Measurements from ENCODE around the gene ARL17B.
"Not testable (repeated sequence)": the region's sequence is repeated elsewhere in the genome, so short reads cannot be mapped to it uniquely, and the experiment has no call there.

Gene ARL17B

GRCh38 chr17:46393702-46394101, 32.1 kb upstream of the ARL17B start:
- POLR2A ChIA-PET; DNase-seq; CTCF ChIA-PET; H3K9me3 ChIP-seq (ENCODE audit: control extremely low read depth in 1 of 5, control insufficient read depth in 4 of 5, insufficient read depth in 2 of 5, low read depth in 1 of 5, low read length in 4 of 5); H3K4me1 ChIP-seq (ENCODE audit: control extremely low read depth in 1 of 4, control insufficient read depth in 4 of 4, insufficient read depth in 4 of 4, low read length in 3 of 4); H3K4me3 ChIP-seq (ENCODE audit: control insufficient read depth in 1 of 7, extremely low read depth in 1 of 7, insufficient read depth in 4 of 7, low read depth in 2 of 7, low read length in 6 of 7); H3K36me3 ChIP-seq (ENCODE audit: control insufficient read depth in 4 of 4, insufficient read depth in 4 of 4, low read length in 3 of 4); H3K27ac ChIP-seq (ENCODE audit: insufficient read depth in 1 of 2, low read depth in 1 of 2, low read length in 2 of 2, poor library complexity in 1 of 2, severe bottlenecking in 2 of 2); H3K27me3 ChIP-seq (replicated peaks in 2 of 5; ENCODE audit: control insufficient read depth in 4 of 5, insufficient read depth in 5 of 5, low read length in 4 of 5): not testable (repeated sequence)
- no CpG with 5 or more reads among the region's 2 CpGs for WGBS (ENCODE audit: insufficient coverage)

GRCh38 chr17:46385491-46385890, 23.9 kb upstream of the ARL17B start:
- H3K4me1 ChIP-seq (ENCODE audit: control extremely low read depth in 1 of 4, control insufficient read depth in 4 of 4, insufficient read depth in 4 of 4, low read length in 3 of 4); H3K9me3 ChIP-seq (ENCODE audit: control extremely low read depth in 1 of 5, control insufficient read depth in 4 of 5, insufficient read depth in 2 of 5, low read depth in 1 of 5, low read length in 4 of 5); CTCF ChIA-PET; DNase-seq; H3K36me3 ChIP-seq (ENCODE audit: control insufficient read depth in 4 of 4, insufficient read depth in 4 of 4, low read length in 3 of 4); H3K27me3 ChIP-seq (replicated peaks in 2 of 5; ENCODE audit: control insufficient read depth in 4 of 5, insufficient read depth in 5 of 5, low read length in 4 of 5); POLR2A ChIA-PET; H3K27ac ChIP-seq (ENCODE audit: insufficient read depth in 1 of 2, low read depth in 1 of 2, low read length in 2 of 2, poor library complexity in 1 of 2, severe bottlenecking in 2 of 2); H3K4me3 ChIP-seq (ENCODE audit: control insufficient read depth in 1 of 7, extremely low read depth in 1 of 7, insufficient read depth in 4 of 7, low read depth in 2 of 7, low read length in 6 of 7): not testable (repeated sequence)

- H3K36me3 ChIP-seq (ENCODE audit: control insufficient read depth in 4 of 4, insufficient read depth in 4 of 4, low read length in 3 of 4); CTCF ChIA-PET; DNase-seq; H3K27me3 ChIP-seq (replicated peaks in 2 of 5; ENCODE audit: control insufficient read depth in 4 of 5, insufficient read depth in 5 of 5, low read length in 4 of 5); H3K9me3 ChIP-seq (ENCODE audit: control extremely low read depth in 1 of 5, control insufficient read depth in 4 of 5, insufficient read depth in 2 of 5, low read depth in 1 of 5, low read length in 4 of 5); H3K4me1 ChIP-seq (ENCODE audit: control extremely low read depth in 1 of 4, control insufficient read depth in 4 of 4, insufficient read depth in 4 of 4, low read length in 3 of 4); POLR2A ChIA-PET; H3K4me3 ChIP-seq (ENCODE audit: control insufficient read depth in 1 of 7, extremely low read depth in 1 of 7, insufficient read depth in 4 of 7, low read depth in 2 of 7, low read length in 6 of 7); H3K27ac ChIP-seq (ENCODE audit: insufficient read depth in 1 of 2, low read depth in 1 of 2, low read length in 2 of 2, poor library complexity in 1 of 2, severe bottlenecking in 2 of 2): not testable (repeated sequence)
- WGBS (ENCODE audit: insufficient coverage): no CpG with 5 or more reads among the region's 4 CpGs
These were observed 21.6 kb upstream of the ARL17B start for GRCh38 chr17:46383118-46383517.

GRCh38 chr17:46373418-46373817, 11.9 kb upstream of the ARL17B start:
- CTCF ChIA-PET; DNase-seq; H3K36me3 ChIP-seq (ENCODE audit: control insufficient read depth in 4 of 4, insufficient read depth in 4 of 4, low read length in 3 of 4); H3K9me3 ChIP-seq (ENCODE audit: control extremely low read depth in 1 of 5, control insufficient read depth in 4 of 5, insufficient read depth in 2 of 5, low read depth in 1 of 5, low read length in 4 of 5); H3K4me3 ChIP-seq (ENCODE audit: control insufficient read depth in 1 of 7, extremely low read depth in 1 of 7, insufficient read depth in 4 of 7, low read depth in 2 of 7, low read length in 6 of 7); H3K27ac ChIP-seq (ENCODE audit: insufficient read depth in 1 of 2, low read depth in 1 of 2, low read length in 2 of 2, poor library complexity in 1 of 2, severe bottlenecking in 2 of 2); H3K4me1 ChIP-seq (ENCODE audit: control extremely low read depth in 1 of 4, control insufficient read depth in 4 of 4, insufficient read depth in 4 of 4, low read length in 3 of 4); POLR2A ChIA-PET; H3K27me3 ChIP-seq (replicated peaks in 2 of 5; ENCODE audit: control insufficient read depth in 4 of 5, insufficient read depth in 5 of 5, low read length in 4 of 5): not testable (repeated sequence)
- no CpG with 5 or more reads among the region's 7 CpGs for WGBS (ENCODE audit: insufficient coverage)

- POLR2A ChIA-PET; H3K4me1 ChIP-seq (ENCODE audit: control extremely low read depth in 1 of 4, control insufficient read depth in 4 of 4, insufficient read depth in 4 of 4, low read length in 3 of 4); H3K36me3 ChIP-seq (ENCODE audit: control insufficient read depth in 4 of 4, insufficient read depth in 4 of 4, low read length in 3 of 4); H3K9me3 ChIP-seq (ENCODE audit: control extremely low read depth in 1 of 5, control insufficient read depth in 4 of 5, insufficient read depth in 2 of 5, low read depth in 1 of 5, low read length in 4 of 5); CTCF ChIA-PET; H3K4me3 ChIP-seq (ENCODE audit: control insufficient read depth in 1 of 7, extremely low read depth in 1 of 7, insufficient read depth in 4 of 7, low read depth in 2 of 7, low read length in 6 of 7); DNase-seq; H3K27me3 ChIP-seq (replicated peaks in 2 of 5; ENCODE audit: control insufficient read depth in 4 of 5, insufficient read depth in 5 of 5, low read length in 4 of 5); H3K27ac ChIP-seq (ENCODE audit: insufficient read depth in 1 of 2, low read depth in 1 of 2, low read length in 2 of 2, poor library complexity in 1 of 2, severe bottlenecking in 2 of 2): not testable (repeated sequence)
- no CpG with 5 or more reads among the region's 95 CpGs for WGBS (ENCODE audit: insufficient coverage)
These were observed 11.0 kb upstream of the ARL17B start for GRCh38 chr17:46372236-46373229.

GRCh38 chr17:46367520-46367919, 6.0 kb upstream of the ARL17B start:
- no CpG with 5 or more reads among the region's 3 CpGs for WGBS (ENCODE audit: insufficient coverage)
- H3K27ac ChIP-seq (ENCODE audit: insufficient read depth in 1 of 2, low read depth in 1 of 2, low read length in 2 of 2, poor library complexity in 1 of 2, severe bottlenecking in 2 of 2); H3K4me1 ChIP-seq (ENCODE audit: control extremely low read depth in 1 of 4, control insufficient read depth in 4 of 4, insufficient read depth in 4 of 4, low read length in 3 of 4); H3K4me3 ChIP-seq (ENCODE audit: control insufficient read depth in 1 of 7, extremely low read depth in 1 of 7, insufficient read depth in 4 of 7, low read depth in 2 of 7, low read length in 6 of 7); H3K36me3 ChIP-seq (ENCODE audit: control insufficient read depth in 4 of 4, insufficient read depth in 4 of 4, low read length in 3 of 4); H3K27me3 ChIP-seq (replicated peaks in 2 of 5; ENCODE audit: control insufficient read depth in 4 of 5, insufficient read depth in 5 of 5, low read length in 4 of 5); DNase-seq; POLR2A ChIA-PET; H3K9me3 ChIP-seq (ENCODE audit: control extremely low read depth in 1 of 5, control insufficient read depth in 4 of 5, insufficient read depth in 2 of 5, low read depth in 1 of 5, low read length in 4 of 5); CTCF ChIA-PET: not testable (repeated sequence)

- DNase-seq; H3K27me3 ChIP-seq (replicated peaks in 2 of 5; ENCODE audit: control insufficient read depth in 4 of 5, insufficient read depth in 5 of 5, low read length in 4 of 5); H3K36me3 ChIP-seq (ENCODE audit: control insufficient read depth in 4 of 4, insufficient read depth in 4 of 4, low read length in 3 of 4); H3K4me1 ChIP-seq (ENCODE audit: control extremely low read depth in 1 of 4, control insufficient read depth in 4 of 4, insufficient read depth in 4 of 4, low read length in 3 of 4); H3K9me3 ChIP-seq (ENCODE audit: control extremely low read depth in 1 of 5, control insufficient read depth in 4 of 5, insufficient read depth in 2 of 5, low read depth in 1 of 5, low read length in 4 of 5); H3K27ac ChIP-seq (ENCODE audit: insufficient read depth in 1 of 2, low read depth in 1 of 2, low read length in 2 of 2, poor library complexity in 1 of 2, severe bottlenecking in 2 of 2); CTCF ChIA-PET; POLR2A ChIA-PET: not testable (repeated sequence)
- WGBS (ENCODE audit: insufficient coverage): no CpG with 5 or more reads among the region's 42 CpGs
- peak overlapping the region in 1 of 7 experiments; percentile 36 for H3K4me3 ChIP-seq (ENCODE audit: control insufficient read depth in 1 of 7, extremely low read depth in 1 of 7, insufficient read depth in 4 of 7, low read depth in 2 of 7, low read length in 6 of 7)
These were observed 326 bp downstream of the ARL17B start for GRCh38 chr17:46361145-46361735.

Measured in common myeloid progenitor, CD34-positive (primary cell).